Cardiac atrium fibroblast (primary cell): ENCODE measurements around the gene HEATR9. TPM values are rescaled to one million over a fixed set of nuclear protein-coding genes. Genes with fewer than 3 reads are reported as not detected.

ENCODE experiments used
- total RNA-seq: library from RNA; depleted of rRNA; stranded (reverse); fragments of >200 nt; gene quantifications from 2 replicates; pipeline ENCODE4 v1.2.3, GENCODE V29; 2015

Gene HEATR9, protein sequence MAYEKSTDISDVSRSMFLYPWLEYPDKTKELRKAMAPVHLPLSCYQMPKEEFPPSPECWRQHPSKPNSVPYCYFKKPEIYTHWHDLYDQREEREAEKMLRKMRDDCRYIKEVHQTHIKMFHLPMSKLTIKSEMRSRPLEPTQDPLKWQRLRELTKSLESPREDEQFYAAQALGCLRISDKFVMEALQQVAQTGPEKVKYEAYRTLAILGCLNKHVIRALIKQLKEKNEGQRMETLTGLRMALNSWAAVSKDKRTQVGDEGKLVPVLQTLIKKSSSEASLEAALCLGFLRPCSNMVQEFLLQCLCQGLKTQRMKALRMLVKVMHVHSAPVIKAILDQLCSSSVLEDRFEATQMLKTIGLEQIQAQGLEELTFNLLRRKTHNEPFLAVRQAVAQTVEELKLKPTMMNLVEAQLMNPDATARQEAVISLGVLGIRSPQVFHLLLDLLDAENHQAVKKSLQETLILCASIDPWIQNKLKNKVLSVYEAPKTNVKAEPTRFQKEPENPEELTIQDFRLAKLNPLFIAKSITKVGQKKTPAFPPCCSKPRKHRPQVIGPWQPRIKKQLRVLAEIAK
- total RNA-seq, result not detected in 2 replicates

GRCh38 chr17:35868737-35869136, at the start of gene HEATR9:
Gene HEATR9 (minus strand): TSS chr17:35868891. CDS start chr17:35868742, 149 bp downstream.

DNA sequence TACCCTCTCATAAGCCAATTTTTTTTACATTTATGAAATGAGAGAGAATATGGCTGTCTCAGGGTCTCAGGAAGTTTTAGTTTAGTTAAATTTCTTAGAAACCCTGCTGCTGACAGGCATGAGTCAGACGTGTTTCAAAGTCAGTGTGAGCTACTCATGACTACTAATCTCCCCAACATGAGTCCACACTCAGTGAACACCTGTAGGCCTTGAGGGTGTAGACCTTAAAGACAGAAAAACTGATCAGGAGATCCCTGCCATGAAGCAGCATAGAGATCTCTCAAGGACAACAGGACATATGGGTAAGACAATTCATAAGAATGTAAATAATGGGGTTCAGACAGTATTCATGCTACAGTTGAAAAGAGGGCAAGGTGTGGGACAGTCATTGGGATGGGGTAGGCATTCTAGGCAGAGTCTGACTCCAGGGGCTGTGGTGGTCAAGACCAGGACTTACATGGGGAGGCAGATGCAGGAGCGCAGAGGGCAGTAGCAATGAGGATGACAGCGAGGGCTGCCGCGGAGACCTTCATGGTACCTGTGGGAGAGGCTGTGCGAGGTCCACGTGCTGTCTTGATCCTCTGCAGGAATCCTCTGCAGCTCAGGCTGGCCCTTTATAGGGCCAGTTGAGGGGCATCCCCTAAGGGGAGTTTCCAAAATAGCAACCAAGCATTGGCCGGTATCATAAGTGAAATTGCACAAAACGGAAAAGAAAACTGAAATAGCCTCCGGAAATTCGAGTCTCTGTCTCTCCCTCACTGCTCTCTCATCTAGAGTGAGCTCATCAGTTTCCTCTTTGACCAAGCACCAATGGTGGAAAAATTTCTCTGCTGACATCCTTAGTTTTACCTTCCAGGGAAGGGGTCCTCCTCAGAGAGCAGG, 11.3 kb upstream of the HEATR9 start, which contains the start of gene CCL5:
TSS of gene CCL5 (minus strand) at position 588 of the 882 bp plus-strand sequence.

GRCh38 chr17:35808962-35809854, 59.5 kb downstream of the HEATR9 start, which contains the start of gene TAF15:
Gene TAF15 (plus strand): TSS chr17:35809484. CDS start chr17:35809570, 86 bp downstream.

Other genes with a start within 250 kb of the HEATR9 start
- 1.4 and 4.2 TPM in 2 replicates for gene RASL10B, start 137.3 kb downstream of the HEATR9 start, total RNA-seq
- 0.18 and 0.32 TPM in 2 replicates for gene GAS2L2, start 115.7 kb downstream of the HEATR9 start, total RNA-seq
- not detected in 2 replicates for gene C17orf50, start 108.0 kb downstream of the HEATR9 start, total RNA-seq
- gene MMP28, start 73.2 kb downstream of the HEATR9 start, total RNA-seq, result 0.32 TPM in 1 of 2 replicates, not detected in the other
- gene TAF15, start 59.4 kb downstream of the HEATR9 start, total RNA-seq, result 17.3 and 36.5 TPM in 2 replicates
- gene CCL5, start 11.5 kb upstream of the HEATR9 start, total RNA-seq, result 1.6 TPM in 1 of 2 replicates, not detected in the other
- gene RDM1, start 61.9 kb upstream of the HEATR9 start, total RNA-seq, result not detected in 2 replicates
- gene LYZL6, start 74.8 kb upstream of the HEATR9 start, total RNA-seq, result not detected in 2 replicates
- not detected in 2 replicates for gene CCL16, start 112.6 kb upstream of the HEATR9 start, total RNA-seq
- gene CCL14, start 117.8 kb upstream of the HEATR9 start, total RNA-seq, result 0.90 and 4.9 TPM in 2 replicates
- gene CCL15, start 132.7 kb upstream of the HEATR9 start, total RNA-seq, result not detected in 2 replicates
- gene CCL23, start 149.1 kb upstream of the HEATR9 start, total RNA-seq, result not detected in 2 replicates
- gene CCL18, start 195.4 kb upstream of the HEATR9 start, total RNA-seq, result not detected in 2 replicates
- gene CCL3, start 221.3 kb upstream of the HEATR9 start, total RNA-seq, result not detected in 2 replicates
- not detected in 2 replicates for gene CCL4, start 234.9 kb upstream of the HEATR9 start, total RNA-seq